Ovary (tissue), 3 donors: ENCODE data around the gene CDCA3.

Experiments used
- EP300 ChIP-seq: sonication (generic); formaldehyde crosslinking; IDR thresholded peaks from one replicate; pipeline ENCODE4 v1.6.1; 2017; ENCODE audit warnings: antibody characterized with exemption
- TF ChIP-seq, protein P1 (sequence below), 3 donors: fragments of 450-650 bp in 2 of 3; fragments of 200-600 bp in 1 of 3; IDR thresholded peaks; one replicate each; pipeline versions ENCODE4 v1.5.1 to v1.8.0; 2016 to 2022; ENCODE audit warnings: antibody characterized with exemption in 3 of 3, mild to moderate bottlenecking in 1 of 3
- donor health status: DM: no; HTN: no; CAD: no.

DNA sequence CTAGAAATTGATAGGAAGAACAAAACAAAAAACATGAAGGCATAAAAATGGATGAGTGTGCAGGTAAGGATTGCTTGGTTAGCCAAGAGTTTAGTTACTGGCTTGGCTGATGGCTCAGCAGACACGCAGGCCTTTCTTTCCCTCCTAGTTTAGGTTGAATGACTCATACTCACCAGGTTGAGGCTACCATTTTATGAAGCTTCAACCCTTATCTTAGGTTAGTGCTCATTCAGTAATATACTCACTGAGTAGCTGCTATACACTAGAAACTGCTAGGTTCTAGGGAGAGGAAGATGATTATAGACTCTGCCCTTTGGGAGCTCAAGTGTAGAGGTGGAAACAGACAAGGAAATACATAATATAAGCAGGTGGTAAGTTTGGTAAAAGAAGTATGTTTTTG, 16.8 kb downstream of the CDCA3 start:
- TF ChIP-seq, protein P1, sequence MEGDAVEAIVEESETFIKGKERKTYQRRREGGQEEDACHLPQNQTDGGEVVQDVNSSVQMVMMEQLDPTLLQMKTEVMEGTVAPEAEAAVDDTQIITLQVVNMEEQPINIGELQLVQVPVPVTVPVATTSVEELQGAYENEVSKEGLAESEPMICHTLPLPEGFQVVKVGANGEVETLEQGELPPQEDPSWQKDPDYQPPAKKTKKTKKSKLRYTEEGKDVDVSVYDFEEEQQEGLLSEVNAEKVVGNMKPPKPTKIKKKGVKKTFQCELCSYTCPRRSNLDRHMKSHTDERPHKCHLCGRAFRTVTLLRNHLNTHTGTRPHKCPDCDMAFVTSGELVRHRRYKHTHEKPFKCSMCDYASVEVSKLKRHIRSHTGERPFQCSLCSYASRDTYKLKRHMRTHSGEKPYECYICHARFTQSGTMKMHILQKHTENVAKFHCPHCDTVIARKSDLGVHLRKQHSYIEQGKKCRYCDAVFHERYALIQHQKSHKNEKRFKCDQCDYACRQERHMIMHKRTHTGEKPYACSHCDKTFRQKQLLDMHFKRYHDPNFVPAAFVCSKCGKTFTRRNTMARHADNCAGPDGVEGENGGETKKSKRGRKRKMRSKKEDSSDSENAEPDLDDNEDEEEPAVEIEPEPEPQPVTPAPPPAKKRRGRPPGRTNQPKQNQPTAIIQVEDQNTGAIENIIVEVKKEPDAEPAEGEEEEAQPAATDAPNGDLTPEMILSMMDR (IDR thresholded peaks at IDR 0.05), result no peak
- TF ChIP-seq EP300, result no peak
